Non-pigmented ciliary epithelial cell (primary cell): ENCODE measurements around the gene PDE2A.

Source experiments
- DNase-seq: peaks from one replicate; pipeline ENCODE4 v3.0.0-alpha.2; 2010; ENCODE audit warnings: low read depth

Gene PDE2A

GRCh38 chr11:72636376-72636775, 37.8 kb downstream of the PDE2A start:
- no peak for DNase-seq

GRCh38 chr11:72635933-72636332, 38.3 kb downstream of the PDE2A start:
- DNase-seq, result no peak

- no peak for DNase-seq
These were observed 38.8 kb downstream of the PDE2A start for GRCh38 chr11:72635309-72635915.

- DNase-seq, result no peak
These were observed 39.6 kb downstream of the PDE2A start for GRCh38 chr11:72634472-72635095.

GRCh38 chr11:72634016-72634415, 40.2 kb downstream of the PDE2A start:
- no peak for DNase-seq

DNA sequence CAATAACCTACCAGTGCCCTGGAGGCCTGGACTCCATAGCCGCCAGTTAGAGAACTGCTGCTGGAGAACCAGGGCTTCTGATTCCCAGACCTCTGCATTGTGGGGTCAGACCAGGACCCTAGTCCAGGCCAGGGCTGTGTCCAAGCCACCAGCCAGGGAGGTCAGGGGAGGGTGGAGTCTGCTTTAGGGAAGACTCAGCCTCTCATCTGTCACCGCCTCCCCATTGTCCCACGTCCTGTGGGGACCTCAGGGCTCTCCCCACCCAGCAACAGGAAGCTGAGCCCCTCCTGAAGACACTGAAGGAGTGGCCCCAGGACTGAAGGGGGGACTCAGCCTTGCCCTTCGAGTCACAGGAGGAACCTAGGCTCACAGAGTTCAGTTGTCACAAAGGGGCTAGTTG, 41.2 kb downstream of the PDE2A start:
- no peak for DNase-seq

DNA sequence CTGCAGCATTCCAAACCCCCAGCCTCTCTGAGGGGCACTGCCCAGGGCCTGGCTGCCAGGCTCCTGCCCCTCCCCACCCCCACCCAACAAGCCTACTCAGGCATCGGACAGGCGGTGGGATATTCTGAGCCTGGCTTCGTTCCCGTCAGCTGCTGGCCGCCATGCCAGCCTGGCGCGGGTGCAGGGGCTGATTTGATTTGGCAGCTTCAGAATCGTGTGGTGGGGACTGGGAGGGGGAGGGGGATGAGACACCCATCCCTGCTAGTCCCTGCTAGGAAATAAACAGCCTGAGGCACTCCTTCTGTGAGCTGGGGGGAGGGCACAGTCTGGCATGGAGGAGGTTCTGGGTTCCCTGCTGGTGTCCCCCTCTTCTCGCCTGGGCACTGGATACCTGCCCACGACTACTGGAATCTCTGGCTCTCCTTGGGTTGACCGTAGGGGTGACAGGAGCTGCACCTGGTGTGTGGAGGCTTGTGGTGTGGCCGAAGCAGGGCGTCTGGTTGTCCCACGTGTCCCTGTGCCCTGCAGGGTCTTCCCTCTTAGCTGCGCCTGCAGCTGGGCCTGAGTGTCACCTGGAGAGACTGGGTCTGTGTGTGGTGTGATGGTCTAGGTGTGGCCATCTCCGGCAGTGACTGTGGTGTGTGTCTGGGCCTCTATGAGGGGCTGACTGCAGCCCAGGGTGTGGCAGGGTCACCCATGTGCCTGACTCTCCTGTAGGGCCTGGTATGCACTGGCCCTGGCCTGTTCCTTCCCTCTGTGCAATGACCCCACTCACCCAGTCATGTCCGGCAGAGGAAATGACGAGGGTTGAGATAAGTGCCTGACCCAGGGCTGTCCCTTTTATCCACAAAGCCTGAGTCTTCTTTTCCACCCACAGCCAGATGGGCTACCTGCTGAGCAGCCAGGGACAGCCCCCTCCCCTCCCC, 42.2 kb downstream of the PDE2A start:
- no peak for DNase-seq

DNA sequence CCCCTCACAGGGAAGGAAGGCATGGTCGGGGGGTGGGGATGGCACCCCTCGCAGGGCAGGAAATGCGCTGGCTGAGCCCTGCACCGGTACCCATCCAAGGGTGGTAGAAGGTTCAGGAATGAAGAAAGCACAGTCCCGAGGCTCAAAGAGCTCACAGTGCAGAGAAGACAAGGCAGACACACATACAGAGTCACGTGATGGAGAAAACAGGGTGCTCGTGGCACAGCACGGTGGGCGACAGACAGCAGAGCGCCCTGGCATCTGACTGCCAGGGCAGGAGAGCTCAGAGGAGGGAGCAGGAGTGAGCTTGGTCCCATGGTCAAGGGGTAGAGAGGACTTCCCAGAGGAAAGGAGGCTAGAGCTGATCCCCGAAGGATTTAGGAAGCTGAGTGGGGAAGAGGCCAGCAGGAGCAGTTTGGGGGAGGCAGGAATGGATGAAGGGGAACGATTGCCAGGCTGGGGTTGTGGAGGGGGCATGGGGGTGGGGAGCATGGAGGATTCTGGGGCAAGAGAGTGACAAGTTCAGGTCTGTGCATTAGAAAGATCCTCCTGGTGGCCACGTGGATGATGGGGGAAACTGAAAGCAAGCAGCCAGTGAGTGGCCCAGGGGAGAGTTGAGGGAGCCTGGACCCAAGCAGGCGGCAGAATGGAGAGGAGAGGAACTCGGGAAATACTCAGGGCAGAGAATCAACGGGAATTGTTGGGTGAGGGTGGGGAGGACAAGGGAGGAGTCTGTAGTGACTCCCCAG, 43.9 kb downstream of the PDE2A start:
- no peak for DNase-seq

- no peak for DNase-seq
These were observed 45.0 kb downstream of the PDE2A start for GRCh38 chr11:72629266-72629665.

GRCh38 chr11:72627594-72628281, 46.5 kb downstream of the PDE2A start:
- DNase-seq, result no peak

DNA sequence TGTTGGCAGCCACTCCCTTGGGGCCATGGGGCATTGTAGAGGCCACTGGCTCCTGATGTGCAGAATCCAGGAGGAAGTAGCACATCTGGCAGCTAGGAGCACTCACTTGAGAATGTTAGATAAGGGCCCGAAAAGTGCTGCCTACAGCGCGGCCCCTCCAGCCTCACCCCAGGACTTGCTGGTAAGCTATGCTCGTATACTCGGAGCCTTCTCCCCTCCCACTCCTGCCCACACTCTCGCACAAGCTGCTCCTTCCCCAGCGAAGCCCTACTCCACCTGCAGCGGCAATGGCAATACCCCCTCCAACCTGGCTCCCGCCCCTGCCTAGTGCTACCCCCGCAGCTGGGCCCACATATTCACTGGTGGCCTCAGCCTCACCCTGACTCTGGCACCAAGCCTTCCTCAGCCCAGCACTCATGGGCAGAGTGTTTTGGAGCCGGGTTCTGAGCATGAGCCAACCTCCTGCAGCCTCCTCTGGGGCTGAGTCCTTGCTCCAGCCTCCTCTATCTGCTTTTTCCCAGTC, 47.7 kb downstream of the PDE2A start:
- DNase-seq, result no peak

DNA sequence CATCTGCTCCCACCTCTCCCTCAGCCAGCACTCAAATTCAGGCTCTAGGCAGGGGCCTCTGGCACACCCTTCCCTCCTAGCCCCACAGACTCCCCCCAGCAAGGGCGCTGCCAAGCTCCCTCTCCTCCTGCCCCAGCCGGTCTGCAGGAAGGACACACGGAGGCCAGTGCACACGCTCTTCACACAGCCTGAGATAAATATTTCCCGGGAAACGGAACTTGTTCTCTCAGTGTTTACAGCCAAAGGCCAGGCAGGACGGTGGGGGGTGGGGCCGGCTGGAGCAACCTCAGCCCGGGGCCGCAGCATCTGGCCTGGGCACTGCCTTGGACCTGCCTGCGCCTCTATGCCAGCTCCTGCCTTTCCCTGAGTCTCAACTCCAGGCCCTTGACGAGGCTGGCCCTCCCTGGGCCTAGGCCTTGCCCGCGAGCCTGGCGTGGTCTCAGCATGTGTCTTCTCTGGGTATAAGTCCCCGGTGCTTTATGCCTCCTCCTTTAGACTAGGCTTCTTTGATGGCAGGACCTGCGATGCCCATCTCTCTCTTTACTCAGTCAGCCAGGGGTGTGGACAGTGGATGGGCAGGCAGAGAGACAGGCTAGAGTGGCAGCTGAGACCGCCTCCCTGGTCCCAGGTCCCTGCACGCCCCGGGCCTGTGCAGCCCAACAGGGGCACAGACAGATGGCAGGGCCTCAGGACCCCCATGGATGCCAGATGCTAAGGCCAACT, 48.4 kb downstream of the PDE2A start:
- no peak for DNase-seq

DNA sequence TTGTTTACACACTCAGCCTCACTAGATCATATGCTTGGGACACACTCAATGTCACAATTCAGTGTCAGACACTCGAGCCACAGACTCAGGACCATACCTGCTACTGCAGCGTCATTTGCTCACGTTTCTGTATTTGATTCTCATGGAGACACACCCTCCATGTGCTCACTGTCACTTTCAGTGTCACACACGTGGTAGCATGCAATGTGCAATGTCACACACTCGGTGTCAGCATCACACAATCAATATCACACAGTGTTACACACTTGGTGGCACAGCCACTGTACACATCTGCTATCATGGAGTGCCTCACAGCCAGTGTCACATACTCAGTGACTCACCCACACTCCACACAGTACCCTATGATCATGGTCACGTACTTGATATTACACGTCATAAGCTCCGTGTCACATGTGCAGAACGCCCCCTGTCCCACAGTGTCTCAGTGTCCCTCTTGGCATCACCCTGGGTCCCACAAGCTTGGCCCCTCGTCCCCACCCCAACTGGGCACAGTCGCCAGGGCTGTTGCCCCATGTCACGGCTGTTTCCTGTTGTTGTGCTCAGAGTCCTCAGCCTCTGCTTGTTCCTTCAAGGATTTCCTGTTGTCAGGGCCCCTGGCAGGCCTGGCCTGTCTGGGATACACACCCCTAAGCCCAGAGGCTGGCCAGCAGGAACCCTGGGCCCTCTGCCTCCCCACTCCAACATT, 49.6 kb downstream of the PDE2A start:
- no peak for DNase-seq

GRCh38 chr11:72623052-72623451, 51.2 kb downstream of the PDE2A start:
- DNase-seq, result no peak

DNA sequence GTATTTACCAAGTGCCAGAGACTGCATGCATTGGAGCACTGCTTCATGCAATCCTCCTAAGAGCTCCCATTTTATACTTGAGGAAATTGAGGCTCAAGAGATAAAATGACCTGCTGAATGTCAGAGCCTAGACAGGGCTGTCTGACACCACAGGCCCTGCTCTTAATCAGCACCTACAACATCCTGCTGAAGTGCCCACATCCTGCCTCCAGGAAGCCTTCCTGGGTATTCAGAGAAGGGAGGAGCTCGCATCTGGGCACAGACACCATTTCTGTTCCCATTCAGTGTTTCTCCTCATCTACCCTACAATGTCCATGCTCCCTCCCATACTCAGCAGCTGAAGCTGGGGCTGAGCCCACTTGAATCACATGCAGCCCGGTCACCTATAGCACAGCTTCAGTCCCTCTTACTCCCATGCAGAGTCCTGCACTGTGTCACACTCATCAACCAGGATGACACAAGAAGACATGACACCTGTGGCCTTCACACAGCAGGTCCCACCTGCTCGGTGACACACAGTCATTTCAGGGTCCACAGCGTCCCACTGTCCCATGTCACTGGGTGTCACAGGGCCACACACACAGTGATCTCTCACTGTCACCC, 53.1 kb downstream of the PDE2A start:
- DNase-seq, result no peak

- no peak for DNase-seq
These were observed 55.4 kb downstream of the PDE2A start for GRCh38 chr11:72618803-72619202.

- DNase-seq, result no peak
These were observed 57.0 kb downstream of the PDE2A start for GRCh38 chr11:72617080-72617762.

- no peak for DNase-seq
These were observed 57.6 kb downstream of the PDE2A start for GRCh38 chr11:72616655-72617054.

DNA sequence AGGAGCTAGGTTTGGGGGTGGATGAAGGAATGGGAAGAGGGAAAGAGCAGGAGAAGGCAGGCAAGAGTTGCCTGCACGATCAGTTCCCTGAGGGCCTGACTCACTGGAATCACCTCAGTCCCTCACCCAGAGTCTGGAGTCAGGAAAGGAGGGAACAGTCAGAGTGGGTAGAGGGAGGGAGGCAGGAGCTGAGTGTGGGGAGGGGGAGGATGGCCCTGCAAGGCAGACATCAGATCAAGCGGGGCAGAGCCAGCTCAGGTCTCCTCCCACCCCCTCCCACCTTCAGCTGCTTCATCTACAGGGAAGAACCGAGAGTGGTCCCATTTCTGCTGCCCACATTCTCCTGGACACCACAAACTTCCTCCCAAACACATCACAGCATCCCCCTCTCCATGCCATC, 58.9 kb downstream of the PDE2A start:
- no peak for DNase-seq
